ENCODE measurements around the gene RNF10.
"Not testable (repeated sequence)": the region's sequence is repeated elsewhere in the genome, so short reads cannot be mapped to it uniquely, and the experiment has no call there.

Gene RNF10

DNA sequence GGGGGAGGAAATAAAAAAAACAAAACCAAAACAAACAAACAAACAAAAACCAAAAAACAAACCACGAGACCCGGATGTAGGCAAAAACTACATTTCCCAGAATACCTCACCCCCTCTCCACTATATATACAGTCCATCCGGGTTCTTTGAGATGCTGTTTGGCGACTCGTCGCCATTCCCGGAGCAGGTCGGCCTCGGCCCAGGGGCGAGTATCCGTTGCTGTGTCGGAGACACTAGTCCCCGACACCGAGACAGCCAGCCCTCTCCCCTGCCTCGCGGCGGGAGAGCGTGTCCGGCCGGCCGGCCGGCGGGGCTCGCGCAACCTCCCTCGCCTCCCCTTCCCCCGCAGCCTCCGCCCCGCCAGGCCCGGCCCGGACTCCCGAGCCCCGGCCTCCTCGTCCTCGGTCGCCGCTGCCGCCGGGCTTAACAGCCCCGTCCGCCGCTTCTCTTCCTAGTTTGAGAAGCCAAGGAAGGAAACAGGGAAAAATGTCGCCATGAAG is at the start of gene RNF10:
RNF10 (plus strand) TSS at position 154 of the 500 bp plus-strand sequence. CDS start 456 bp downstream, outside the sequence.
- intact Hi-C loops (cut with DNase I), result loop anchor here (10.0 kb wide), 1 partner anchor 59 kb away; no protein-coding TSS in a partner anchor
- DNase-seq, result peak; percentile 60 to 96 (median 74)

DNA sequence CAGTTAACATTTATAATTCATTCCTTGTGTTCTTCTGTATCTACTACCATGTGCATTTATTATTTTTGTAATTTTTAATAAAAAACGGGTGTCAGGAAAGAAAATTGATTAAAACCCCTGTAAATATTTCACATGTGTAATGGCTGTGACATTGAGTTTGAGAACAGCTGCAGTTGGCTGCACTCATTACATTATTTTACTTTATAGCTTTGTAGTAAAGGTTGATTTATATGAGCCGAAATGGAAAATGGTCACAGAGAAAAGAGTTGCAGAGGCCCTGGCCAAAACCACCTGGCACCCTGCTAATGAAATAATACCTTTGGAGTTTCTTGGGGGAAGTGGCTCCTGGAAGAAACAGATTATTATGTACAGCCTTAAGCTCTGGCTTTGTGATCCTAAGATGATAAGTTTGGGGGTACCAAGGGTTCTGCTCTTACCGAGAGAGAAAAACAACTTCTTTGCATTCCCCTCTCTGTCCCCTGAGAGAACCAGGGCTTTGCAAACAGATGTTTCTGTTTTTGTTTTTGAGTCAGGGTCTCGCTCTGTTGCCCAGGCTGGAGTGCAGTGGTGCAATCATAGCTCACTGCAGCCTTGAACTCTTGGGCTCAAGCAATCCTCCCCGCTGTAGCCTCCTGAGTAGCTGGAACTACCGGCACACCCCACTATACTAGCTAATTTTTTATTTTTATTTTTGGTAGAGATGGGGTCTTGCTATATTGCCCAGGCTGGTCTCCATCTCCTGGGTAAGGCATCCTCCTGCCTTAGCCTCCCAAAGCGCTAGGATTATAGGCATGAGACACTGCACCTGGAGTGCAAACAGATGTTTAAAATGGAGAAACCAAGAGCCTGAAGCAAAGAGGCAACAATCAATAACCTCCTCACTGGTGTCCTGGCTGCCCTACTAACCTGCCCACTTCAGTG is 47.9 kb upstream of the RNF10 start:
- intact Hi-C loops (cut with DNase I), result no loop called here
- DNase-seq, result no peak

DNA sequence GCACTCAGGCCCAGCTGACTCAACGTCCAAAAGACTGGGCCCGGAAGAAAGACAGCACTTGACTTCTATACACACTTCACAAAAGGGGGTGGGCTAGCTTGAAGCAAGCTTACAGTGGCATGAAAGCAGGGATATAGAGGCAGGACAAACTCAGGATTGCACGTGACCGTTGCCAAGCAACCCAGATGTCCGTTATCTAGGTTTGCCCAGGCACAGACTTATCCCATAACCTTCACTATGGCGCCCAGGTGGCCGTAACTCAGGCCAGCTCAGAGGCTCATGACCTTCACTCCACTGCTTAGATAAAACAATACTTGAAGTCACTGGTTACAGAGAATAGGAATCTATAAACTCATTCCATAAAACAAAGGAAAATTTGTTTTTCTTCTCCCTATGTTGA is 46.6 kb upstream of the RNF10 start:
- DNase-seq; intact Hi-C loops (cut with DNase I): not testable (repeated sequence)

DNA sequence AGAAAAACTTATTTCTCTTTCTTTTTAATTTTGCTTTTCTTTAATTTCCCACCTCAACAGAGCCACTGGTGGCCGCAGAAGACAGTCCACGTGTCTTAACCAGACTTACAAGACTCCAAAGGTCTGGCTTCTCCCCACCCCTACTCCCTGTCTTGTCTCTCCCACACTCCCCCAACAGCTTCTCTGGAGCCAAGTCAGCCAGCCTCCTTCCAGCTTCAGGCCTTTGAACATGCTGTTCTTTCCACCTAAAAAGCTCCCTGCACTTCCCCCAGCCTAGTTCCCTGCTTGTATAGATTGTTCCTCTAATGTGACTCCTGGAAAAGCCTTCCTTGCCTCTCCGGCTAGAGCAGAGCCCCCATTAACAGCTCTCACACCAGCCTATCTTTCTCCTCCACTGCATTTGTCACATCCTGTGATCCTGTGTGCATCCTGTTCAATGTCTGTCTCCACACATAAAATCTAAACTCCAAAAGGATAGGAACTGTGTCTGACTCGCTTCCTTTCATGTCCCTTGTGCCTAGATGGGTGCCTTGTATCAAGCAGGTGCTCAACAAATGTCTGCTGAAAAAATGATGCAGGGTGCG is 46.0 kb upstream of the RNF10 start:
- intact Hi-C loops (cut with DNase I), result no loop called here
- peak in 7 of 10 donors; percentile 40 to 89 (median 60) for DNase-seq

DNA sequence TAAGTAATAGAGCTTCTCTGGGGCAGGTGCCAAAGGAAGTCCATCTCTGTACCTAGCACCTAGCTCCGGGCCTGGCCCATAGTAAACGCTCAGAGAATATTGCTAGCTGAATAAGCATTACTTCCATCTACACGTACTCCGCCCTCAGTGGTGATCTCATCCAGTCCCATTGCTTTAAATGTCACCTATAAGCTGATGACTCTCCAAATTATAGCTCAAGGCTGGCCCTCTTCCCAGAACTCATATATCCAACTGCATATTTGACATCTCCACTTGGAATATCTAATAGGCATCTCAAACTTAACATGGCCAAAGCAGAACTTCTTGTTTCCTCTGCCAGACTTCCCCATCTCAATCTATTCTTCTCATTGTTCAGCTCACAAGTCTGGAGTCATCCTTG is 45.1 kb upstream of the RNF10 start:
- intact Hi-C loops (cut with DNase I), result no loop called here
- DNase-seq, result no peak

DNA sequence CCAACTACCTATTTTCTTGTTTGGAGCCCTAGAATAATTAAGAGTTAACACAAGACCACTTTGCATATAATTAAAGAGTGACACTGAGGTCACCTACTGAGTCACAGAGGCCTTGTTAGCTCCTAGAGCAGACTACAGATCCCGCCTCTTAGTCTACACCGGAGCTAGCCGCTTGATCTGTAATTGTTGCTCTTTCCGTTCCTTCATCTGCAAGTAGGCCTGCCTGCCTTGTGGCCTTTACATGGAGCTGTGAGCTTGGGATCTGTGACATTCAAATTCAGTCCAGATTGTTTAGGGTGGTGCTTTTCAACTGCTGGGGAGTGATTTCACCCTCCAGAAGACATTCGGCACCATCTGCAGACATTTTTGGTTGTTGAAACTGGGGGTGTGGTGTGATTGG is 43.8 kb upstream of the RNF10 start:
- no peak for DNase-seq
- intact Hi-C loops (cut with DNase I), result no loop called here

DNA sequence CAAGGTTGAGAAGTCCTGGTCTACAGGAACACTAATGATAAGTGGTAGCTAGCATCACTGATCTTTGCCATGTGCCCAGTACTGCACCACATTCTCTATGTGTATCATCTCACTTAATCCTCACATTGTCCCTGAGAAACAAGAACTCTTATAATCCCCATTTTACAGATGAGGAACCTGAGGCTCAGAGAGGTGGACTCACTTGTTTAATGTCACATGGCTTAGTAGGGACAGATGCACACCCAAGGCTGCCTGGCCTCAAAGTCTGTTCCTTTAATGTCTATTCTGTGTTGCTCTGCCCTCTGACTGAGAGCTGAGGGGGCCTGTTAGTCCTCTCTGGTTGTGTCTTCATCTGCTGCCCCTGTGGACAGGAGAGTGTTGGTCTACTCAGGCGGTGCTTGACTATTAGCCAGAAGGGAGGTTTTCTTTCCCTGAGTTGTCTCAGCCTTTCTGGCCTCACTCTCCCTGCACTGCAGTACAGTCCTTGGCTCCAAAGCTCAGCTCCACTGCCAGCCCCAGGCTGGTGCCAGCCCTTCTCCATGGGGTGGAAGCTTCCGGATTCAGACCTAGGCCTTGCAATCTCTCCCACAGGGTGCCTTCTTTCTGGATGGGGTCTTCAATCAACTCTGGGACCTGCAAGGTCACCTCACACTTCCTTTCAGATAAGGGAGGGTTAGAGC is 43.2 kb upstream of the RNF10 start:
- intact Hi-C loops (cut with DNase I), result no loop called here

DNA sequence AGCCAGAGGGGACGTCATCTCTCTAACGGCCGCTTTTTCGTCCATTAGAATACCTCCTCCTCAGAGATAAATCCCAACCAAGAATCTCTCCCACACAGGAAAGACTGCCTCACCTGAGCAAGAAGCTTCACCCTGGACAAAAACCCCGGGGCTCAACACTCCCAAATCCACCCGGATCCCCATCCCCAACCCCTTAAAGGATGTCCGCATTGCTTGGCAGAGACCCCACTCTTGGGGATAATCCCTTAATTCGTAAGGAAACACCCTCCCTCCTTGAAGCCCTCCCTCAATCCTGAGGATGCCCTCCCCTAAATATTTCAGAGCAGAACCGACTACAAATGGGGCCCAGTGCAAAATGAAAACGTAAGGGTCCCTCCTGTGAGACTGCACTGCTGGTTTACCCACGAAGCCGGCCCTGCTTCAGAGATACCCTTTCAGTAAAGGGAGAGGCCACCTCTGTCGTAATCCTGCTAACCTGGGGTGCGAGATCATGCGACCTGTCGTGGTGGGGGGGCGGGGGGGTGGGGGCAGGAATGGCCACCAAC is 38.9 kb upstream of the RNF10 start:
- intact Hi-C loops (cut with DNase I), result no loop called here
- DNase-seq, result no peak

More for the DNA sequence above, 43.2 kb upstream of the RNF10 start:
- DNase-seq, result peak in 3 of 10 donors; percentile 27 to 84 (median 70)

DNA sequence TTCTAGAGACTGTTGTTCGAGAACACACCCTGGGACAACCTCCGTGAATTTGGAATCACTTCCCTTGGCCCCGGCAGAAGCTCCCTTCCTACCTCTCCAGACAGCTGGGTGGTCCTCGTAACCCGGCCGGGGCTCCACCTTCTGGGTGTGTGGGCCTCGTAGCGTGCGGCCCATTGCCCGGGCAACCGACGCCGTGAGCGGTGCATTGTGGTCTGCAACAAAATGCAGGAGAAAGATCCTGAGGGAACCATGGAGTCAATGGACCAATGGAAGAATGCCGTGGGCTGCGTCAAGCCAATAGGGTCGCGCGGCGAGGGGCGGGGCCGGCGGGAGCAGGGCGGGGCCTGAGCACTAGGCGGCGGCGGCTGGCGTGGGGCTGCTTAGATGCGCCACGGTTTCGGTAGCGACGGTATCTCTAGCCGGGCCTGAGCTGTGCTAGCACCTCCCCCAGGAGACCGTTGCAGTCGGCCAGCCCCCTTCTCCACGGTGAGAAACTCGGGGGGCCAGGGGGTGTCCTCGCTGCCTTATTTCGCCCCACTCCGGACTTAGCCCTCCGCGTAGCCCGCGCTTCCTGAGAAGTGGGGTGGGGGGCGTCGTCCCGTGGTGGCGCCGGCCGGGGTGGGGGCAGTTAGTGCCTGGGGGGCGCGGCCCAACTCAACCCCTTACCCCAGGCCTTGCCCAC is 38.3 kb upstream of the RNF10 start, which contains the start of gene DYNLL1:
DYNLL1 (plus strand) TSS at position 383 of the 682 bp plus-strand sequence. CDS start 309 bp downstream, outside the sequence.
- intact Hi-C loops (cut with DNase I), result loop anchor here (1.0 to 2.0 kb wide), 2 partner anchors 27 to 33 kb away; partner anchors contain the start of genes COQ5 and SRSF9

DNA sequence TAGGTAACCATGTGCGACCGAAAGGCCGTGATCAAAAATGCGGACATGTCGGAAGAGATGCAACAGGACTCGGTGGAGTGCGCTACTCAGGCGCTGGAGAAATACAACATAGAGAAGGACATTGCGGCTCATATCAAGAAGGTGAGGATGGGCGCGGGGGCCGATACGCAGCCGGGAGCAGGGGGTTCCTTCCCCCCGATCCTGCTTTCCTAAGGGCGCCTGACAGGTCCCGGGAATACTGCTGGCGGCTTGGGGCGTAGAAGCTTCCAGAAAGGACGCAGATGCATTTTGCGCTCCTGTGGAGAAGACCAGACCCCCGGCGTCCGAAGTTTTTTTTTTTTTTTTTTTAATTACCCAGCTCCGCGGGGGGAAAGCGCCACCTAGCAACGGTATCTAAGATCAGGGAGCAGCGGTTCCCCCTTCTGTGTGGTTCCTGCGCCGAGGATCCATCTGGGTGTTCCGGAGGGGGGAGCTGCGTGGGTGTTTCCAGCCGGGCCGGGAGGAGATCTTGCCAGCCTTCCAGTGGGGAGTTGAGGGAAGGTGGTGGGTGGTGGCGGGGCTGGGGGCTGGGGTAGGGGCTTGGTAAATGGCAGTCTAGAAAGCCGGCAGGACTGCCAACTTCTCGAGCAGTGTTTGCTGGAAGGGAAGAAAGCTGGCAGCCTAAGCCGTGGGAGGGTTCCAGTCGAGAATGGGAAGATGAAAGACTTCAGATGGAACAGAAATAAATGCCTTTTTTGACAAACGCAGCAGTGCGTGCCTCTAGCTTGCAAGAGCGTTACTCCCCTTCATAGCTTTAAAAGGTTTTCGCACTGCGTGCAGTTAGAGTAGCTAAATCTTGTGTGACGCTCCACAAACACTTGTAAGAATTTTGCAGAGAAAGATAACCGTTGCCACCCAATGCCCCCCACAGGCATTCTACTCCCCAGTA is 37.5 kb upstream of the RNF10 start:
- DNase-seq, result peak; percentile 64 to 97 (median 80)
- intact Hi-C loops (cut with DNase I), result loop anchor here (1.0 to 2.0 kb wide), 2 partner anchors 27 to 32 kb away; partner anchors contain the start of genes COQ5 and SRSF9

More for the DNA sequence above, 38.3 kb upstream of the RNF10 start, which contains the start of gene DYNLL1:
- DNase-seq, result peak; percentile 93 to 100 (median 96)

DNA sequence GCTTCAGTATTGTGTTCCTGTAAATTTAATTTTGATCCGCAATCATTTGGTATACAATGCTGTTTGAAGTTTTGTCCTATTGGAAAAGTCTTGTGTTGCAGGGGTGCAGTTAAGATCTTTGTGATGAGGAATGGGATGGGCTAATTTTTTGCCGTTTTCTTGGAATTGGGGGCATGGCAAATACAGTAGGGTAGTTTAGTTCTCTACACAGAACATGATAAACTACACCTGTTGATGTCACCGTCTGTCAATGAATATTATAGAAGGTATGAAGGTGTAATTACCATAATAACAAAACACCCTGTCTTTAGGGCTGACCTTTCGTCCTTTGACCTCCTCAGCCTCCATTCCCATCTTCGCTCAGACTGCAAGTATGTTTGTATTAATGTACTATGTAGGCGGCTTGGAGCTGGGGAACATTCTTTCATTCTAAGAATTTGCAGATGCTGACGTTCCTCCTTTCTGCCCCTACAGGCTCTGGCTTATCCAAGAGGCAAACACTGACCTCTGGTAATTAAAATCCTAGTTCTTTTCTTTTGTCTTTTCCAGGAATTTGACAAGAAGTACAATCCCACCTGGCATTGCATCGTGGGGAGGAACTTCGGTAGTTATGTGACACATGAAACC is 36.5 kb upstream of the RNF10 start:
- intact Hi-C loops (cut with DNase I), result loop anchor here (2.0 kb wide), 1 partner anchor 31 kb away; the partner anchor contains the start of gene COQ5
- no peak for DNase-seq

DNA sequence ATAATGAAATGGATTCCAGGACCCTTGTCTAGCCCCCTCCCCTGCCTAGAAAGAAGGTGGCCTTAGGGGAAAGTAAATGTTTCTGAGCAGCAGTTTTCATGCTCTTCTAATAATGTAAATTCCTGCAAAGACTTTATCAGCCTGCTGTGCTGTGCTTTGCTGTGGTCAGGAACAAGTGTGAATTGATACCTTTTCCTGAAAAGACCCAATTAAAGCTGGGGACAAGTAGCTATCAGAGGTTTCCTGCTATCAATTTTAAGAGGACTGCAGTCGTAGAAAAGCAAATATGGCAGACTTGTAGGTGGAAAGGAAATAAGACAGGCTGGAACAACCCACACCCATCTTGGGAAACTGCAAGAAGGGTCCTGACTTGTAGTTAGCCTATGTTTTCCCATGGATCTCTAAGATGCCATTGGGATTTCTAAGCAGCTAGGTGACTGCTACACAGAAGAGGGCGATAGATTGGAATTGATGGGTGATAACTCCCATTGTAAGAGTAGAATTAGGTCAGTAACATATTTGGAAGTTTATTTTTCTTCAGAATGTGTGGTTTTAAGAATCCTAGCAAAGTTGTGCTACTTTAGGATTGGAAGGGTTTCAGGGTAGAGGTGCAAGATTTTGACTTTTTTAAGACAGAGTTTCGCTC is 35.2 kb upstream of the RNF10 start:
- intact Hi-C loops (cut with DNase I), result no loop called here
- DNase-seq, result no peak

DNA sequence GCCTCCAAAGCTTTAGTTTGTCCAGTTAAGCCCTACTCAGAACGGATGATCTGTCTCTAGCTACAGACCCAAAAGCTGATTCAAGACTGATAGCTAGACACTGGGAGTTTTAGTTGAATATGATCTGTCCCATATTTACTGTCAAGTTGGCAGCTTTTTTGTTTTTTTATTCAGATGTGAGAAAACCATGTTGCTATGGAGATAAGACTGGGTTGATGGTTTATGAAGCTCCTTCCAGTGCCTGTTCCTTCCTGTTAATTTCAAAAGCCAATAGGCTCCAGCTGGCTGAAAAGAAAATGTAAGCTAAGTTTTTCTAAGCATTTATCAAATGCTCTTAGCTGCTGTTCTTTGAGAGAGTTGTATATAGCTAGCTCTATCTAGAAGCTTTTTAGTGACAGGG is 33.6 kb upstream of the RNF10 start:
- no peak for DNase-seq
- intact Hi-C loops (cut with DNase I), result no loop called here

DNA sequence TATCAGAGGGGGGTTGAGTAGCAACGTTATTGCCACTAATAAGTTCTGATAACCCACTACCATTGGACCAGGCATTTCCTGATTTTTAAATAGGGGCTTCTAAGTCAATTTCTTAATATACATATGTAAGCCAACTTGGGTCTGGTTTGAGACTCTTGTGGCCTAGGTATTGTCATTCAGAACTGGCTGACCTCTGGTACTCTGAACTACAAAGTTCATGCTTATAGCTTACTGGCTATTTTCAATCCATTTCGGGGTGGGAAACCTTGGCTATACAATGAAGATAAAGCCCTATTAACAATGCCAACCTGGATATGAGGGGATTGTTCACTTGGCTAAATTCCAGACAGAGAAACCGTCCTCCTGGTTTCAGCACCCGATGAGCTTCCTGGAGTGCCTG is 29.6 kb upstream of the RNF10 start:
- intact Hi-C loops (cut with DNase I), result no loop called here
- no peak for DNase-seq

DNA sequence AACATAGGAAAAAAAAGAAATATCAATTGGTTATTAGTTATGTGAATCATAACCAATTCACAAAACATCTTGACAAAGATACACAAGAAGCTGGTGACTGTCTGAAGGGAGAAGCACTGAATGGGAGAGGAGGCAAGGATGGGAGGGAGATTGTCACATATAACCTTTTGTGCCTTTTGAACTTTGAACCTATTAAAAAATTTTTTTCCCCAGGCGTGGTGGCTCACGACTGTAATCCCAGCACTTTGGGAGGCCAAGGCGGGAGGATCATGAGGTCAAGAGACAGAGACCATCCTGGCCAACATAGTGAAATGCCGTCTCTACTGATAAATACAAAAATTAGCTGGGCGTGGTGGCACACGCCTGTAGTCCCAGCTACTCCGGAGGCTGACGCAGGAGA is 25.6 kb upstream of the RNF10 start:
- intact Hi-C loops (cut with DNase I), result no loop called here
- DNase-seq, result no peak

DNA sequence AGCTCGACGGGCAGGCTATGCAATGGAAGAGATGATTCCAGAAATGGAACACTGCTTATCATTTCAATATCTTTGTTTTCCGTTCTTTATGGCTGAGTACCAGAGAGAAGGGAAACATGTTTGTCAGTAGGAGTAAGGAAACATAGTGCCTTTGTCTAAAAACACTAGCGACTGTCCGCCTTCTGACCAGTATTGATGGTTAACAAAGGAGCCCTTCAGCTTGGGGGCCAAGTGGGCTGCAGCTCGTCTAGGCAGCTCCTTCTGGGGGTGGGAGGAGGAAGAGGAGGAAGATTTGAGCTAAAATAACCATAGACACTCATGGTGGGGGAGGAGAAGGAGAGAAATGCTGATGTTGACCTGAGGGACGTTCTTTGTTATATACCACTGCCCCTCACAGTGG is 20.2 kb upstream of the RNF10 start:
- intact Hi-C loops (cut with DNase I), result no loop called here
- DNase-seq, result peak in 4 of 10 donors; percentile 37 to 90 (median 57)

DNA sequence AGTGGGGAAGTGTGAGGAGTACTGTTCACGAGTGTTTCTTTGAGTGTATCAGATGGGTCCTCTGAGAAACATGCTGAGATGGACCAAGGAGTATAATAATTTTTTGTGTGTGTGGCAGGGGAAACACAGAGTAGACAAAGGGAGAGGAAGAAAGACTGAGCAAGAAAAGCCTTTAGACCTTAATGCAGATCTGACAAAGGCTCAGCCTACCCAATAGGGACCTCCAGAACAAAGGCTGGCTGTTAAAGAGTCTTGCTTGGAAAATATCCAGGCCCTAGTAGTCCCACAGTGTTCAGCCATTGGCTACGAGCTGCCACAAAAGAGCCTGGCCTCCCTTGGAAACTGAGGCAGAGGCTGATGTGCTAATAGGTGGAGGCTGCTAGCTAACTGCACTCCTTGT is 18.7 kb upstream of the RNF10 start:
- intact Hi-C loops (cut with DNase I), result no loop called here
- DNase-seq, result peak in 1 of 10 donors; percentile 20
